Pancreas (tissue), 10 donors: ENCODE data around the gene C3orf20. TPM values are rescaled to one million over a fixed set of nuclear protein-coding genes. Genes with fewer than 3 reads are reported as not detected.
A peak's percentile ranks its signal among the peaks of the same experiment; 100 is the strongest.

Source experiments
- ATAC-seq, 4 donors: fragments of 200-7000 bp; cut with Tn5 transposase; one replicate each; pipeline versions ENCODE4 v1.8.0 to v1.9.1; 2020; ENCODE audit warnings: mild to moderate bottlenecking in 4 of 4, moderate library complexity in 4 of 4
- DNase-seq, 6 donors: peaks; one replicate each; pipeline ENCODE4 v3.0.0-alpha.2; 2020
- FAIRE-seq: peaks from 2 replicates; lab custom pipeline; 2012; peaks lifted over from hg19 to GRCh38; lab: Jason Lieb, UNC
- H3K27ac ChIP-seq, 4 donors: fragments of 200-600 bp; sonication (generic); 1 replicate in 3 of 4; 2 replicates in 1 of 4; pipeline versions ENCODE4 v1.5.0 to v1.8.0; 2020
- H3K27me3 ChIP-seq, 4 donors: fragments of 200-600 bp; one replicate each; pipeline ENCODE4 v1.8.0; 2021
- H3K36me3 ChIP-seq, 3 donors: fragments of 200-600 bp; sonication (generic) in 1 of 3; one replicate each; pipeline versions ENCODE4 v1.5.0 to v1.8.0; 2020 to 2021
- H3K4me1 ChIP-seq, 3 donors: fragments of 200-600 bp; one replicate each; pipeline ENCODE4 v1.8.0; 2021
- H3K4me3 ChIP-seq, 4 donors: fragments of 200-600 bp; sonication (generic) in 2 of 4; one replicate each; pipeline versions ENCODE4 v1.5.0 to v1.8.0; 2020 to 2021
- H3K9me3 ChIP-seq, 4 donors: fragments of 200-600 bp; one replicate each; pipeline ENCODE4 v1.8.0; 2021
- CTCF ChIP-seq, 4 donors: fragments of 200-600 bp; sonication (generic) in 3 of 4; IDR thresholded peaks; one replicate each; pipeline versions ENCODE4 v1.5.0 to v1.8.0; 2021; ENCODE audit warnings: antibody characterized with exemption in 4 of 4
- WGBS, 2 donors: extraction: QIAGEN DNeasy Blood & Tissue Kit; methylation state at CpG; one replicate each; pipeline ENCODE4 v1.1.7; 2013; 5-methylcytosine and 5-hydroxymethylcytosine counted together
- intact Hi-C, 3 donors: fragments of 100-400 bp; cut with DNase I; formaldehyde crosslinking; loops; one replicate each; pipeline versions ENCODE4 v1.11.1 to v1.14.2; 2022
- polyA plus RNA-seq, 2 donors: library from polyadenylated mRNA; stranded (reverse); fragments of 200-250 nt; gene quantifications; one replicate each; pipeline ENCODE4 v1.2.3, GENCODE V29; 2013
- total RNA-seq, 6 donors: library from RNA; stranded (reverse); fragmentation: NEBNext Ultra II Directional in 4 of 6; extraction: Animal tissue kit (Norgen Biotek cat#: 25700) in 4 of 6; gene quantifications; one replicate each; pipeline versions ENCODE4 v1.2.1 to v1.2.4, GENCODE V29; 2021 to 2023
- donor health status: healthy with polysubstance abuse.
- donor health status: DM: no; HTN: no; CAD: no; lungs with moderate emphysema.
- donor health status: DM: no; HTN: no; CAD: no.
- donor health status: control.
- donor health status: control.
- donor health status: Bipolar disorder and iron deficiency.
- donor health status: DM: yes; HTN: yes; CAD: no.
- donor health status: DM: no; HTN: no; CAD: no.
- donor health status: DM: no; HTN: no; CAD: no.
- donor health status: DM: yes; HTN: yes; CAD: no.

C3orf20 gene
- total and polyA plus RNA-seq, 8 donors: 0.02 to 0.12 (median 0.06) TPM; not detected in 3

GRCh38 chr3:14631101-14631497 is 43.8 kb upstream of the C3orf20 start:
- intact Hi-C loops: no loop called here
- FAIRE-seq (no peak), DNase-seq (no peak), ATAC-seq (no peak)
- no peak for TF ChIP-seq CTCF (IDR thresholded peaks at IDR 0.05)
- H3K9me3 ChIP-seq: no peaks in the 10 kb centered on the region
- H3K4me3 ChIP-seq: no peak overlapping the region
- H3K4me1 ChIP-seq: no peaks in the 10 kb centered on the region
- no peak overlapping the region for H3K27ac ChIP-seq
- WGBS, 2 donors: 81 to 88% methylated on average over 5 of the region's 5 CpGs
- H3K36me3 ChIP-seq: no peaks in the 10 kb centered on the region
- H3K27me3 ChIP-seq: no peaks in the 10 kb centered on the region

- Histone ChIP-seq H3K4me3 (no peak overlapping the region), H3K36me3 (no peaks in the 10 kb centered on the region), H3K27ac (no peak overlapping the region), H3K4me1 (no peaks in the 10 kb centered on the region), H3K27me3 (no peaks in the 10 kb centered on the region), H3K9me3 (no peaks in the 10 kb centered on the region)
- intact Hi-C loops: no loop called here
- DNase-seq (no peak), ATAC-seq (no peak), FAIRE-seq (no peak)
- 82 to 85% methylated on average over 8 of the region's 8 CpGs for WGBS, 2 donors
- TF ChIP-seq CTCF (IDR thresholded peaks at IDR 0.05): no peak
Observed at GRCh38 chr3:14631687-14632441, 43.1 kb upstream of the C3orf20 start.

- WGBS, 2 donors: 62 to 71% methylated on average over 4 of the region's 4 CpGs
- ATAC-seq (no peak), FAIRE-seq (no peak), DNase-seq (no peak)
- Histone ChIP-seq H3K36me3 (no peaks in the 10 kb centered on the region), H3K4me3 (no peak overlapping the region), H3K9me3 (no peaks in the 10 kb centered on the region), H3K27me3 (no peaks in the 10 kb centered on the region), H3K4me1 (no peaks in the 10 kb centered on the region), H3K27ac (no peak overlapping the region)
- intact Hi-C loops: no loop called here
- TF ChIP-seq CTCF (IDR thresholded peaks at IDR 0.05): no peak
Observed at GRCh38 chr3:14632442-14632930, 42.5 kb upstream of the C3orf20 start.

- FAIRE-seq (no peak), DNase-seq (no peak), ATAC-seq (peak in 1 of 4 donors; percentile 18)
- TF ChIP-seq CTCF (IDR thresholded peaks at IDR 0.05): no peak
- intact Hi-C loops: no loop called here
- Histone ChIP-seq H3K9me3 (no peaks in the 10 kb centered on the region), H3K27me3 (no peaks in the 10 kb centered on the region), H3K36me3 (no peaks in the 10 kb centered on the region), H3K27ac (no peak overlapping the region), H3K4me3 (no peak overlapping the region), H3K4me1 (no peaks in the 10 kb centered on the region)
- 66 to 72% methylated on average over 6 of the region's 6 CpGs for WGBS, 2 donors
Observed at GRCh38 chr3:14633417-14633816, 41.5 kb upstream of the C3orf20 start.

- no peak overlapping the region for H3K4me3 ChIP-seq
- no peak for FAIRE-seq
- DNase-seq: peak in 5 of 6 donors; percentile 33 to 81 (median 61)
- peak; percentile 74 to 91 (median 87) for ATAC-seq
- no peaks in the 10 kb centered on the region for H3K9me3 ChIP-seq
- intact Hi-C loops: no loop called here
- H3K4me1 ChIP-seq: no peaks in the 10 kb centered on the region
- no peaks in the 10 kb centered on the region for H3K36me3 ChIP-seq
- WGBS, 2 donors: 24 to 27% methylated on average over 8 of the region's 8 CpGs
- no peak overlapping the region for H3K27ac ChIP-seq
- no peaks in the 10 kb centered on the region for H3K27me3 ChIP-seq
- TF ChIP-seq CTCF (IDR thresholded peaks at IDR 0.05): peak; percentile 79 to 87 (median 81)
Observed at GRCh38 chr3:14633819-14634424, 41.0 kb upstream of the C3orf20 start.
